Effector memory CD4-positive, alpha-beta T cell (primary cell): ENCODE measurements around the gene PM20D2.

ENCODE experiments used
- DNase-seq, 3 donors: peaks; one replicate each; pipeline ENCODE4 v3.0.0-alpha.2; 2020
- H3K27ac ChIP-seq: 2 replicates; pipeline ENCODE4 v1.7.0; 2013; ENCODE audit warnings: mild to moderate bottlenecking, low read length, moderate library complexity; ENCODE audit not compliant: insufficient read depth, poor library complexity, severe bottlenecking
- H3K27me3 ChIP-seq: replicated peaks from 2 replicates; pipeline ENCODE4 v1.7.0; 2013; ENCODE audit warnings: mild to moderate bottlenecking, low read length; ENCODE audit not compliant: insufficient read depth, control insufficient read depth, poor library complexity, severe bottlenecking
- H3K36me3 ChIP-seq: 2 replicates; pipeline ENCODE4 v1.7.0; 2013; ENCODE audit warnings: mild to moderate bottlenecking, low read length, moderate library complexity; ENCODE audit not compliant: control insufficient read depth, insufficient read depth
- H3K4me1 ChIP-seq: 2 replicates; pipeline ENCODE4 v1.7.0; 2013; ENCODE audit warnings: low read length, mild to moderate bottlenecking; ENCODE audit not compliant: control insufficient read depth, insufficient read depth, poor library complexity, severe bottlenecking
- H3K4me3 ChIP-seq: 2 replicates; pipeline ENCODE4 v1.7.0; 2013; ENCODE audit warnings: low read length, low read depth, mild to moderate bottlenecking; ENCODE audit not compliant: insufficient read depth, poor library complexity, severe bottlenecking
- H3K9me3 ChIP-seq: 2 replicates; pipeline ENCODE4 v1.7.0; 2013; ENCODE audit warnings: mild to moderate bottlenecking, low read length, moderate library complexity; ENCODE audit not compliant: control insufficient read depth

Gene PM20D2

GRCh38 chr6:89144354-89144906, 1.4 kb upstream of the PM20D2 start:
- Histone ChIP-seq H3K4me3 (no peak overlapping the region), H3K4me1 (peaks cover 3% of the 10 kb centered on the region), H3K27ac (no peak overlapping the region), H3K36me3 (no peaks in the 10 kb centered on the region), H3K27me3 (no peaks in the 10 kb centered on the region), H3K9me3 (no peaks in the 10 kb centered on the region)
- DNase-seq: no peak

- Histone ChIP-seq H3K36me3 (no peaks in the 10 kb centered on the region), H3K27ac (peak overlapping the region; percentile 69), H3K4me3 (peak overlapping the region; percentile 90), H3K9me3 (no peaks in the 10 kb centered on the region), H3K4me1 (peaks cover 3% of the 10 kb centered on the region), H3K27me3 (no peaks in the 10 kb centered on the region)
- peak in 1 of 3 donors; percentile 2 for DNase-seq
Observed at GRCh38 chr6:89145091-89145955, 532 bp upstream of the PM20D2 start.

GRCh38 chr6:89146718-89147700, 1.2 kb downstream of the PM20D2 start:
- Histone ChIP-seq H3K9me3 (no peaks in the 10 kb centered on the region), H3K4me1 (peaks cover 3% of the 10 kb centered on the region), H3K4me3 (peak overlapping the region; percentile 90), H3K27me3 (no peaks in the 10 kb centered on the region), H3K36me3 (no peaks in the 10 kb centered on the region), H3K27ac (peak overlapping the region; percentile 69)
- DNase-seq: no peak

- H3K9me3 ChIP-seq: no peaks in the 10 kb centered on the region
- no peak overlapping the region for H3K4me3 ChIP-seq
Observed at GRCh38 chr6:89148016-89148750, 2.3 kb downstream of the PM20D2 start.

GRCh38 chr6:89154131-89154530, 8.3 kb downstream of the PM20D2 start:
- Histone ChIP-seq H3K9me3 (no peaks in the 10 kb centered on the region), H3K36me3 (no peaks in the 10 kb centered on the region), H3K4me3 (no peak overlapping the region), H3K4me1 (no peaks in the 10 kb centered on the region), H3K27ac (no peak overlapping the region), H3K27me3 (no peaks in the 10 kb centered on the region)
- DNase-seq: no peak

More at GRCh38 chr6:89148016-89148750, 2.3 kb downstream of the PM20D2 start:
- H3K27ac ChIP-seq: no peak overlapping the region
- no peaks in the 10 kb centered on the region for H3K27me3 ChIP-seq
- H3K36me3 ChIP-seq: no peaks in the 10 kb centered on the region
- DNase-seq: no peak
- H3K4me1 ChIP-seq: peaks cover 3% of the 10 kb centered on the region

- no peak overlapping the region for H3K4me3 ChIP-seq
- no peak for DNase-seq
- no peak overlapping the region for H3K27ac ChIP-seq
- no peaks in the 10 kb centered on the region for H3K27me3 ChIP-seq
- no peaks in the 10 kb centered on the region for H3K9me3 ChIP-seq
- H3K36me3 ChIP-seq: peaks cover 16% of the 10 kb centered on the region
- no peaks in the 10 kb centered on the region for H3K4me1 ChIP-seq
Observed at GRCh38 chr6:89160331-89161092, 14.7 kb downstream of the PM20D2 start.

GRCh38 chr6:89161326-89162046, 15.6 kb downstream of the PM20D2 start:
- Histone ChIP-seq H3K4me3 (no peak overlapping the region), H3K9me3 (no peaks in the 10 kb centered on the region), H3K27ac (no peak overlapping the region), H3K4me1 (no peaks in the 10 kb centered on the region), H3K36me3 (peaks cover 16% of the 10 kb centered on the region), H3K27me3 (no peaks in the 10 kb centered on the region)
- no peak for DNase-seq

GRCh38 chr6:89162047-89162371, 16.2 kb downstream of the PM20D2 start:
- Histone ChIP-seq H3K36me3 (peaks cover 16% of the 10 kb centered on the region), H3K27ac (no peak overlapping the region), H3K4me1 (no peaks in the 10 kb centered on the region), H3K9me3 (no peaks in the 10 kb centered on the region), H3K27me3 (no peaks in the 10 kb centered on the region), H3K4me3 (no peak overlapping the region)
- DNase-seq: no peak
